GM19193 (cell line): ENCODE data around the gene VPS50.

ENCODE experiments used
- POLR2A ChIP-seq: IDR thresholded peaks from 4 replicates; pipeline ENCODE4 v1.6.1; 2011; ENCODE audit not compliant: insufficient read depth, insufficient read length; ENCODE audit errors: extremely low read depth

The VPS50 gene, protein sequence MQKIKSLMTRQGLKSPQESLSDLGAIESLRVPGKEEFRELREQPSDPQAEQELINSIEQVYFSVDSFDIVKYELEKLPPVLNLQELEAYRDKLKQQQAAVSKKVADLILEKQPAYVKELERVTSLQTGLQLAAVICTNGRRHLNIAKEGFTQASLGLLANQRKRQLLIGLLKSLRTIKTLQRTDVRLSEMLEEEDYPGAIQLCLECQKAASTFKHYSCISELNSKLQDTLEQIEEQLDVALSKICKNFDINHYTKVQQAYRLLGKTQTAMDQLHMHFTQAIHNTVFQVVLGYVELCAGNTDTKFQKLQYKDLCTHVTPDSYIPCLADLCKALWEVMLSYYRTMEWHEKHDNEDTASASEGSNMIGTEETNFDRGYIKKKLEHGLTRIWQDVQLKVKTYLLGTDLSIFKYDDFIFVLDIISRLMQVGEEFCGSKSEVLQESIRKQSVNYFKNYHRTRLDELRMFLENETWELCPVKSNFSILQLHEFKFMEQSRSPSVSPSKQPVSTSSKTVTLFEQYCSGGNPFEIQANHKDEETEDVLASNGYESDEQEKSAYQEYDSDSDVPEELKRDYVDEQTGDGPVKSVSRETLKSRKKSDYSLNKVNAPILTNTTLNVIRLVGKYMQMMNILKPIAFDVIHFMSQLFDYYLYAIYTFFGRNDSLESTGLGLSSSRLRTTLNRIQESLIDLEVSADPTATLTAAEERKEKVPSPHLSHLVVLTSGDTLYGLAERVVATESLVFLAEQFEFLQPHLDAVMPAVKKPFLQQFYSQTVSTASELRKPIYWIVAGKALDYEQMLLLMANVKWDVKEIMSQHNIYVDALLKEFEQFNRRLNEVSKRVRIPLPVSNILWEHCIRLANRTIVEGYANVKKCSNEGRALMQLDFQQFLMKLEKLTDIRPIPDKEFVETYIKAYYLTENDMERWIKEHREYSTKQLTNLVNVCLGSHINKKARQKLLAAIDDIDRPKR

DNA sequence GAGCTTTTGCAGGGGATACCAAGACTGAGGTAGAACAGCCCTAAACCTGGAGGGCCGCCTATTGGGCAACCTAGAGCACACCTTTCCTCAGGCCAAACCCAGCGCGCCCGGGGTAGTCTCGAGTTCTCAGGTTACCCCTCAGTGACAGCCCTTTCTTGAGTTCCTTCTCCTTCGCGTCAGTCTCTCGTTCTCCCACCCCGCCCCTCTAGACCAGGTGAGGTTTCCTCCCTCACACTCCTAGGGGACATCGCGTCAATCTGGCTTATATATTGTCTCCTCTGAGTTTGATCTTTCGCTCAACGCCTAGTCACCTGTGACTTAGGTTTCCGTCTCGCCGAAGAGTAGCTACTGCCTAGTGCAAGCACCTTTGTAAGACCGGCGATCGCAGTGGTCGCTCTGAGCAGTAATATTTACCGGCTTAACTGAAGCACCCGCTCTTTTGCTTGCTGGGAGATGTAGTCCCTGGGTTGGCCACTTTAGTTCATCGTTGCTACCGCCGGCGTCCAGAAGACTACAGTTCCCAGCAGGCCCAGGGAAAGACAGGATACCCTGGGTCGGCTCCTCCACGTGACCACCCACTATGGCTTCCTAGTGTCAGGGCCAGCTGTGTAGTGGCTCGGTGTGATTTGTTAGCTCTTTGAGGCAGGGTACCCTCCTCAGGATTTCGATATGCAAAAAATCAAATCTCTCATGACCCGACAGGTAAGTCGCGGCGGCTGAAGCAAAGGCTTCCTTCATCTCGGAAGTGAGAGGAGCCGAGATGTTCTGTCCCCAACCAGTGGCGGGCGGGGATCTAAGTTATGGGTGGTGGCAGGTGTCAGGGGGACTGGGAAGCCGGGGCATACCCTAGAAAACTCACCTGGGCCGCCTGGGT, at the start of gene VPS50:
Gene VPS50 (plus strand): TSS at position 568 of the 874 bp plus-strand sequence. CDS start 102 bp downstream, at position 670.
- peak; percentile 67 for TF ChIP-seq POLR2A

DNA sequence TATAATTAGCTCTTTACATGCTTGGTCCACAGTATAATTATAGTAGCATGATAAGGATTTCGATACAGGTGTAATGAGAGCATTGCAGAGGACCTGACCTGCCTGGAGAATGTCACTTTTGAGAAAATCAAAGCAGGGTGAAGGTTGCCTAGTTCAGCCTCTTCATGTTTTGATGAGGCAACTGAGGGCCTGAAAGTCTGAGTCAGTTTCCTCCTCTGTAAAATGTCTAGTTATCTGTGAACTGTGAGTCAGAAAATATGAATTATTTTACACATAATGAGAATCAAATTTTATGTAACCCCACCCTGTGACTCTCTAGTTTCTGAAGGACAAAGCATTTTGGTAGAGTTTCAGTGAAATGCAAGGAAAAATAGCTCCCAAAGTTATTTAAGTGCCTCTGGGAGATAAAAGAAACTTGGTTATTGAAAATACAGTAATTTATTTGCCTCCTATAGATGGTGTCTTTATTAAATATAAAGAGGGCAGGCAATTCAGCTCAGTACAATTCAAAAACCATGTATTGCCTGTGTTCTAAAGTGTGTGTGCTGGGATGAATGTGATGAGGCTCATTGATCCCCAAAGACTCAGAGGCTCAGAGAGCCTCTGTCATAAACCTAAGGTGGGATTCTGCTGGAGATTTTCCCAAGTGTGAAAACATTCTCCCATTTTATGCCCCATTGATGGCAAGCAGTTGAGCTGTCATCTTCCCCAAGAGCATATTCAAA, 46.7 kb upstream of the VPS50 start:
- no peak for TF ChIP-seq POLR2A

DNA sequence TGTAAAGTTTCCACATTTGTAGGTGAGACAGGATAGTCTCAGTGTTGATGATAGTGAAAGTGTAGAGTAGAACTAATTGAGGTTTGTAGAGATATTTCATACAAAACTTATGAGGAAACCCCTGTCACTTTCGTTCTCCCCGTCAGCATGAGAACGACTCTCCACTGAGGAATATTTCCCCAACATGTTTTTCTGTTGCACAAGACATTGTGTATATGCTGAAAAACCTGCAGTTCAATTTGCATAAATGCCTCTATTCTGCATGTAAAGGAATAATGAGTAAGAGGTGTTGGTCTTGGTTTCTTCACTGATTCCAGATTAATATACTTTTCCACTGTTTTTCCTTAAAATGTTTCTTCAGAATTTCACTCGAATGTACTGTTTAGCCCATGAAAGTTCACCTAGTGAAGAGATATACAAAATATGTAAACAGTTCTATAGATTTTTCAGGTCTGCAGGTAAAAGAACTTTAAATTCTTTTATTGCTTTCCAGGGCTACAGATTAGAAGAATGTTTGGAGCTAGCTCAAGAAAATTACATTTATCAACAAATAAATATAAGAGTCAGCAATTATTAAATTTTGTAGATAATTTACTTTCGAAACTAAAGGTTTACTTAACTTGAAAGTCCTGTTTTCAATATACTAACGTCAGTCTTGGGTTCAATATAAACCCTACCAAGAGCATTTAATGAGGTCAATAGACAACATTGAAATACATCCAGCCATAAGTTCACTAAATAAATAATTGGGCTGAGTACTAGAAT, 43.1 kb upstream of the VPS50 start:
- TF ChIP-seq POLR2A = no peak

DNA sequence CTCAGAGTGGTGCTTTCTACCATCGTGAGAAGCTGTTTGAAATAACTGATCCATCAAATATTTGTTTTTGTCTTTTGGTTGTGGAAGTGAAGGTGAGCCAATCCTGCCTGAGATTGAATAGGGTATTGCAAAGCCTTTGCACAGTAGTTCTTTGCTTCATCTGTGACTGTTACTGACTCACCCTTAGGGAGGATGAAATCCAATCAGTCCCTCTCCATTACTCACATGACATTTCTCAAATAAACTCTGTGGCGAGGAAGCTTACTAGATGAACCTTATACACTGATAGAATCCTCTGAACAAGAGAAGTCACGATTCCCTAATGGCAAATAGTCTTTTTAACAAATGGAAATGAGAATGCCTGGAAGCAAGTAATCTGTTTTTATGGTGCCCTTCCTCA, 37.8 kb upstream of the VPS50 start:
- no peak for TF ChIP-seq POLR2A

DNA sequence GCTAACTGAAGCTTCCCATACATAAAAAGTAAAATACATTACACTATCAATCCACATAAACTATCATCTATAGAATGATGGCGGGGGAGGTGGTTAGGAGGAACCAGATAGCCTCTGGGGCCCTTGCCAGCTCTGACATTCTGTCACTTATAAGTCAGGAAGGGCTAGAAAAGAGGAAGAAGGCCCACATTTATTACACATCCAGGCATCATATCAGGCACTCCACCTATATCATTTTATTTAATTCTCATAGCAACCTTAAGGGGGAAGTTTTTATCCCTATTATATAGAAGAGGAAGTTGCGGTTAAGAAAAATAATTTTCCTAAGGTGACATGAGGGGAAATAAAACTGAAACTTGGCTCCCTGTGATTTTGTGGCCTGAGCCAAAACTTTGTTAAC, 35.8 kb upstream of the VPS50 start:
- TF ChIP-seq POLR2A = no peak

DNA sequence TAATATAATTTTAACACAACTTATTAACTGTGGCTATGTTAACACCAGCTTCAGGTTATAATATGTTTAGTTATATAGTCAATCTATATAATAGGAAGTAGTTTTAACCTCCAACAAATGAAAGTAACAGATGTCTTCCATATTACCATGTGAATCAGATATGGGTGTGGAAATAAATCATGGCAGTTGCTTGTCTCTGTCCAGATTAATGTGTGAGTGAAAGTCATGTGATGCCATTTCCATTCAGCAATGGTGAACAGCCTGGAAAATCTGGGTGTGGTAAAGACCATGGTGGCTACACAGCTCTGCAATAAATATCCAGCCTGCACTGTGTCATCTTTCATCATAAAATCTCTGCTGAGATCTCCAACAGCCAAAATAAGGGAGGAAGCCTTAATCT, 33.7 kb upstream of the VPS50 start:
- TF ChIP-seq POLR2A = no peak

DNA sequence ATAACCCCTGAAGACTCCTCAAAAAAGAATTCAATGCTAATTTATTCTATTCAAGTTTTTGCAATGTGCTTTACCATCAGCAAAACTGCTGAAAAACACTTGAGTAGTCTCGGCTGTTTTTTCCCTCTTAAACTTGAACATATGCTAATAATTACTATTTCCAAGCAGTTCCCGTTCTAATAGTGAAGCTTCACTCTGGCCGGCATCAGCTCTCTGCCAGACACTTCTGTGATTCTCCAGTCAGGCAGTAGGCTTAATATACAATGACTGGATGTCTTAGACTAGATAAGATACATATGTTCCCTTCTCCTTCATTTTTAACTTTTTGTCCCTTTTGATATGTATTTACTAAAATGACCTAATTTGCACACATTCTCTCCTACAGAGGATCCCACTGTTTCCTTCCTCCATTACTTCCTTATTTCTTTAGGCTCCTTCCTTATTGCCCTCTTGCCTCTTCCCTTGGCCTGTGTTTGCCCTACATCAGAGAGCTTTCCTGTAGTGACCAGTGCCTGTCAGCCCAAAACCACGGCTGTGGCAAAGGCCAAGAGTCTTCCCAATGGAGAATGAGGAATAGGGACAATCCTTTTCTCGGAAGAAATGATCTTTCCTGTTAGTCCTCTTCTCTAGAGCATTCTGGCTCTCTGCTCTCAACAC, 29.4 kb upstream of the VPS50 start:
- TF ChIP-seq POLR2A = no peak

DNA sequence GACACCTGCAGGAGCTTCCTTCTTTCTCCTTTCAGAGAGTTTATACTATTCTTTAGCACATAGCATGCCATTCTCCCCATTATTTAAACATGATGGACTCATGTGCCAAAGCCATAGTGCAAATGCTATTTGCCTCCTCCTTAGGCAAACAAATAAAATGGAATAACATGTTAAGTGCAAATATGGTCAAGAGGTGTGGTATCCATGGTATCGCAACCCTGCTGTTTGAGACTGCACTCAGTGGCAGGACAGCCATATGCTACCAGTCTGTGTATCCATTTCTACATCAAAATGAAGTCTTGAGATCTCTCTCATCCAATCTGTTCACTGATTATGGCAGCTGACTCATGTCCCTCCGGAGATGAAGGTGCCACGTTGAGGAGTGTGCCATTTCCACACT, 28.7 kb upstream of the VPS50 start:
- TF ChIP-seq POLR2A = no peak

DNA sequence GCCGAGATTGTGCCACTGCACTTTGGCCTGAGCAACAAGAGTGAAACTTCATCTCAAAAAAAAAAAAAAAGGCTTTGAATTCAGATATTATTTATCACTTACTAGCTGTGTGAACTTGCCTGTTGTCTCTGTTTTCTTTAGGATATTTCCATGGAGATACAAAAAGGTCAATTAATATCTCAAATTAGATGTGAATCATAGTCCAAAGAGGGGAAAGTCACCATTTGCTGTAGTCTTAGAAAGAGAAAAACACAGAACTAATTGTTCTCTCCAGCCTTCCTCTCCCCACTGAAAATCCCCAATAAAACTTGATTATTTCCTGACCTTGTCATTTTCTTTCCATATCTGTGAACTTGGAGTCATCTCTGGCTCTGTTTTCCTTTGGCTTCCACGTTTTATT, 27.1 kb upstream of the VPS50 start:
- TF ChIP-seq POLR2A = no peak

DNA sequence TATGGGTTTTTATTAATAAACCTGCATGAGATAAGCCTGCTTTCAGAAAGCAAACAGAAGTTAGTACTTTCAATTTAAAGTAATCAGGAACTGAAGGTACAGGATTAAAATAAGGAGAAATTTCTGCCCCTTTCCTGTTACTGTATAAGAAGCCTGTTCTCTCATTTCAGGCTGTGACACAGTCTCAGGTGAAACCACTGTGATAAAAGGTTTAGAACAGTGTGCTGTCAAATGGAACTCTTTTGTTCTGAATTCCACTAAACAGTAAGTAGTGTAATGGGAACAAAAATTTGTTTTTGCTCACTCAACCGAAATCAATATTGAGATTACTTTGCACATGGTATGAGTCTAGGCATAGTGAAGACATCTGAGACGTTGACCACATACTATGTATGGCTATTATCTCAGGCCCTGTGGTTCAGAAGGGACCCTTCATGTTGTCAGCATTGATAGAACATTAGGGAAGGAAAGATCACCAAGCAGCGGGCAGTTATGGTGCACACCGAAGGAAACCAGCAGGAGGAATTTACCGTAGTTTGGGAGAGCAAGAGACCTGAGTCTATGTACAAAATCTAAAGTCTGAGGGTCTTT, 20.8 kb upstream of the VPS50 start:
- no peak for TF ChIP-seq POLR2A

DNA sequence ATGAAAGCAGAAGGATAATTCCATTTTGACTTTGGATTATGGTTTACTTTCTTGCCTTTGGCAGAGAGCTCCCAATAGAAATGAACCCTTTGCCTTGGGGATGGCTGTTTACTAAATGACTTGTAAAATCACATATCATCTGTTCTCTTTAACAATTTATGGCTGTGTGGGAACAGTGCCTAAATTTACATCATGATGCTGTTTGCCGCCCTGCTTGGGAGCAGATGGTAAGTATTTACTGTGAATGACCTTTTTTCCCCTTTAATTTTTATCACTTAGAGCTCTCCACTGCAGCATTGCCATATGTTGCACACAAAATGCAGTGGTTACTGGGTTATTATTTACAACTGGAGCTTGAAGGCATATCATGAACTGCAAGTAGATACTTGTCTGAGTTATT, 19.3 kb upstream of the VPS50 start:
- no peak for TF ChIP-seq POLR2A

DNA sequence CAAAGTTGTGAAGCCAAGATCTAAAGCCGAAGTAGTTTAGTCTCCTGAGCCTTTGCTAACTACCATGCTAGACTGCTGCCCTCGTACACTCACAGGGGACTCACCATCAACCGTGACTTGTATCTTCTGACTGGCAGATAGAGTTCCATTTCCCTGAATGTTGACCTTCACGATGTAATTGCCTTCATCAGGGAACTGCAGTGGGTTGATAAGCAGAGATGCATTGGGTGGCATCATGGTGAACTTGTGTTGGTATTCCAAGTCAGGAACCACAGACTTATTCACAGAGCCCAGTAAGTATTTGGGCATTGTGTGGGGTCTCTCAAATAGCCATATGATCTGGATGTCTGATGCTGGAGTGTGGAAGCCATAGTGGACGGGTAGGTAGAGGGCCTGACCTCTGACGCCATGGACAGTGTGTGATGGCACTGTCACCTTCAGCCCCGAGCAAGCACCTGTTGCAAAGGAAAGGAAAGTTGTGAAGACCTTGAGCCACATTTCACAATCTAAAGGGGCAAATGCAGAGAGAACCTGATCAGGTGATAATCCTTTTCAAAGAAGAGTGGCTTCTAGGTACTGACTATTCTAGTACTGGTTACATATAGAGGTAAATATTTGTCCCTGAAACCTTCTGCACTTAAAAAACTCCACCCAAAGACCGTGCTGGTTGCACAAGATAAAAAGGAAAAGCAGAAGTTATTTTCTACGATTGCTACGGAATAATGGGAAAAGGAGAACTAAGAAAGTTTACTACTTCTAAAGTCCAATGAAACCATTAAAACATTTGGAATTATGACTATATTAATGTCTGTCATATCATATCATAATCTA, 13.0 kb upstream of the VPS50 start:
- TF ChIP-seq POLR2A = no peak

DNA sequence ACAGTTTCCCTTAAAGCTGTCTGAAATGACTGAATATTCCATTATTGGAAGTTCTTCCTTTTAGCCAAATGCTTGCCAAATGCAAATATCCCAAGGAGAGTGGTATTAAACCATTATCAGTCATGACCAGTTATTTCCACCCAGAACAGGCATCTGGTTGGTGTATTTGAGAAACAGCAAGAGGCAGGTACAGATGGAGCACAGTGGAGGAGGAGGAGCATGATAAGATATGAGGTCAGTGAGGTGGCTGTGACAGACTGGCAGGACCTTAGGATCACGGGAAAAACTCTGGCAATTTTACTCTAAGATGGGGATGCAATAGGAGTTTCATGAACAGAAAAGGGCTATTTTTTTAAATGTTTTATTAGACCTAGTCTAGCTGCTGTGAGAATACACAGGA, 12.3 kb upstream of the VPS50 start:
- TF ChIP-seq POLR2A = no peak
